Neural cell (in vitro differentiated cells): ENCODE measurements around the gene KDM4B. TPM values are rescaled to one million over a fixed set of nuclear protein-coding genes. Genes with fewer than 3 reads are reported as not detected.

Source experiments
- H2AFZ ChIP-seq: fragments of 200-600, 300-800 bp; sonication (generic), shearing (Covaris generic); 2 replicates; pipeline ENCODE4 v1.6.0; 2014; ENCODE audit warnings: low read depth, mild to moderate bottlenecking, antibody characterized with exemption, low read length, moderate library complexity
- H3F3A ChIP-seq: fragments of 200-600 bp; shearing (Covaris generic); 2 replicates; pipeline ENCODE4 v1.6.1; 2016; ENCODE audit warnings: mild to moderate bottlenecking, moderate library complexity, mixed read lengths, antibody characterized with exemption, low read length; ENCODE audit not compliant: insufficient read depth, poor library complexity, severe bottlenecking
- H3K27ac ChIP-seq: fragments of 200-600, 300-800 bp; sonication (generic), shearing (Covaris generic); 2 replicates; pipeline ENCODE4 v1.5.1; 2014; ENCODE audit warnings: mild to moderate bottlenecking, low read length, moderate library complexity
- H3K27me3 ChIP-seq: fragments of 300-800, 200-600 bp; sonication (generic), shearing (Covaris generic); 2 replicates; pipeline ENCODE4 v1.6.0; 2014; ENCODE audit warnings: mild to moderate bottlenecking, low read depth, low read length, moderate library complexity; ENCODE audit not compliant: insufficient read depth
- H3K36me3 ChIP-seq: fragments of 300-800, 200-600 bp; sonication (generic), shearing (Covaris generic); 2 replicates; pipeline ENCODE4 v1.5.1; 2014; ENCODE audit warnings: mild to moderate bottlenecking, antibody characterized with exemption, low read length, moderate library complexity; ENCODE audit not compliant: insufficient read depth
- H3K4me2 ChIP-seq: fragments of 300-800, 200-600 bp; sonication (generic), shearing (Covaris generic); 2 replicates; pipeline ENCODE4 v1.6.0; 2014; ENCODE audit warnings: mild to moderate bottlenecking, low read length
- H3K4me3 ChIP-seq: fragments of 300-800, 200-600 bp; sonication (generic), shearing (Covaris generic); 2 replicates; pipeline ENCODE4 v1.5.1; 2014; ENCODE audit warnings: mild to moderate bottlenecking, low read length, moderate library complexity
- H3K79me2 ChIP-seq: fragments of 200-600 bp; shearing (Covaris generic); replicated peaks from 2 replicates; pipeline ENCODE4 v1.6.0; 2014; ENCODE audit warnings: mild to moderate bottlenecking, low read length, moderate library complexity; ENCODE audit not compliant: insufficient read depth
- H3K9ac ChIP-seq: fragments of 300-800, 200-600 bp; sonication (generic), shearing (Covaris generic); 2 replicates; pipeline ENCODE4 v1.6.1; 2016; ENCODE audit warnings: mild to moderate bottlenecking, low read length, mixed read lengths
- H3K9me2 ChIP-seq: fragments of 200-600 bp; shearing (Covaris generic); 2 replicates; pipeline ENCODE4 v1.6.1; 2016; ENCODE audit warnings: mild to moderate bottlenecking, low read length, mixed read lengths; ENCODE audit not compliant: insufficient read depth
- H3K9me3 ChIP-seq: fragments of 200-600, 300-800 bp; sonication (generic), shearing (Covaris generic); 2 replicates; pipeline ENCODE4 v1.6.1; 2016; ENCODE audit warnings: mild to moderate bottlenecking, mixed run types, low read length, moderate library complexity, mixed read lengths
- H4K20me1 ChIP-seq: fragments of 200-600 bp; shearing (Covaris generic); 2 replicates; pipeline ENCODE4 v1.6.1; 2016; ENCODE audit warnings: mild to moderate bottlenecking, mixed run types; ENCODE audit not compliant: insufficient read depth
- CTCF ChIP-seq: fragments of 450-650 bp; IDR thresholded peaks from 2 replicates; pipeline ENCODE4 v1.5.1; 2014; ENCODE audit warnings: antibody characterized with exemption, mild to moderate bottlenecking, moderate library complexity; ENCODE audit not compliant: poor library complexity, severe bottlenecking
- EP300 ChIP-seq: fragments of 450-650 bp; conservative IDR thresholded peaks from 2 replicates; pipeline ENCODE4 v1.6.1; 2014; ENCODE audit warnings: antibody characterized with exemption, mild to moderate bottlenecking, moderate library complexity; ENCODE audit not compliant: poor library complexity, severe bottlenecking
- EZH2 ChIP-seq: fragments of 200-600, 300-800 bp; shearing (Covaris generic), sonication (generic); IDR thresholded peaks from 2 replicates; pipeline ENCODE4 v1.6.1; 2014; ENCODE audit warnings: antibody characterized with exemption, low read length, borderline replicate concordance, mild to moderate bottlenecking; ENCODE audit not compliant: insufficient read depth, poor library complexity, severe bottlenecking
- MXI1 ChIP-seq: fragments of 450-650 bp; conservative IDR thresholded peaks from 2 replicates; pipeline ENCODE4 v1.6.1; 2014; ENCODE audit warnings: antibody characterized with exemption, mild to moderate bottlenecking; ENCODE audit not compliant: poor library complexity, severe bottlenecking
- POLR2AphosphoS5 ChIP-seq: IDR thresholded peaks from 2 replicates; pipeline ENCODE4 v1.6.1; 2012
- RAD21 ChIP-seq: fragments of 450-650 bp; conservative IDR thresholded peaks from 2 replicates; pipeline ENCODE4 v1.6.1; 2014; ENCODE audit warnings: antibody characterized with exemption, mild to moderate bottlenecking, moderate library complexity
- REST ChIP-seq: IDR thresholded peaks from 2 replicates; pipeline ENCODE4 v1.6.1; 2012; ENCODE audit warnings: borderline replicate concordance
- SMC3 ChIP-seq: fragments of 450-650 bp; conservative IDR thresholded peaks from 2 replicates; pipeline ENCODE4 v1.6.1; 2014; ENCODE audit warnings: antibody characterized with exemption, mild to moderate bottlenecking, moderate library complexity; ENCODE audit not compliant: poor library complexity
- TAF1 ChIP-seq: IDR thresholded peaks from 2 replicates; pipeline ENCODE4 v1.6.1; 2012; ENCODE audit warnings: low read depth
- polyA plus RNA-seq: library from polyadenylated mRNA; depleted of rRNA; stranded (reverse); fragments of >200 nt; gene quantifications from 2 replicates; pipeline ENCODE4 v1.2.3, GENCODE V29; 2014

KDM4B gene
- polyA plus RNA-seq, 1 donor from 2014 or later = 19.1 TPM

GRCh38 chr19:4923276-4923747 is 45.6 kb upstream of the KDM4B start:
- H3K9me3 ChIP-seq = no peaks in the 10 kb centered on the region
- no peaks in the 10 kb centered on the region for H3K79me2 ChIP-seq
- H3K9me2 ChIP-seq = no peaks in the 10 kb centered on the region
- no peak overlapping the region for H3K9ac ChIP-seq
- no peaks in the 10 kb centered on the region for H4K20me1 ChIP-seq
- H3F3A ChIP-seq = no peaks in the 10 kb centered on the region
- no peak overlapping the region for H2AFZ ChIP-seq
- H3K4me3 ChIP-seq = no peak overlapping the region
- H3K36me3 ChIP-seq = no peaks in the 10 kb centered on the region
- H3K4me2 ChIP-seq = no peak overlapping the region
- no peak overlapping the region for H3K27ac ChIP-seq
- TF ChIP-seq SMC3 = no peak
- TF ChIP-seq RAD21 = no peak
- H3K27me3 ChIP-seq = no peaks in the 10 kb centered on the region

GRCh38 chr19:4929186-4929585 is 39.7 kb upstream of the KDM4B start:
- H3K4me2 ChIP-seq = no peak overlapping the region

More at GRCh38 chr19:4929186-4929585, 39.7 kb upstream of the KDM4B start:
- no peaks in the 10 kb centered on the region for H3K9me3 ChIP-seq
- no peak overlapping the region for H3K9ac ChIP-seq
- H3K27ac ChIP-seq = no peak overlapping the region
- no peaks in the 10 kb centered on the region for H3K79me2 ChIP-seq
- no peaks in the 10 kb centered on the region for H3K27me3 ChIP-seq
- TF ChIP-seq MXI1 (no peak), EZH2 (no peak), TAF1 (no peak), CTCF (no peak), EP300 (no peak), POLR2AphosphoS5 (no peak), REST (no peak), SMC3 (no peak), RAD21 (no peak)
- no peak overlapping the region for H3K4me3 ChIP-seq
- no peaks in the 10 kb centered on the region for H4K20me1 ChIP-seq
- no peaks in the 10 kb centered on the region for H3K36me3 ChIP-seq
- H2AFZ ChIP-seq = no peak overlapping the region
- no peaks in the 10 kb centered on the region for H3F3A ChIP-seq
- H3K9me2 ChIP-seq = no peaks in the 10 kb centered on the region
